IPS-18c (cell line): ENCODE results near the gene RASAL2.
A peak's percentile ranks its signal among the peaks of the same experiment; 100 is the strongest.
"Not testable (repeated sequence)": the region's sequence is repeated elsewhere in the genome, so short reads cannot be mapped to it uniquely, and the experiment has no call there.

Experiments used
- H3K4me3 ChIP-seq: 2 replicates; pipeline ENCODE4 v1.7.0; 2013; ENCODE audit warnings: low read depth, mild to moderate bottlenecking, low read length, moderate library complexity; ENCODE audit not compliant: insufficient read depth
- H3K9me3 ChIP-seq: one replicate; pipeline ENCODE4 v1.6.1; 2013; ENCODE audit warnings: mild to moderate bottlenecking, low read length, moderate library complexity; ENCODE audit not compliant: control insufficient read depth, insufficient read depth

RASAL2 gene

DNA sequence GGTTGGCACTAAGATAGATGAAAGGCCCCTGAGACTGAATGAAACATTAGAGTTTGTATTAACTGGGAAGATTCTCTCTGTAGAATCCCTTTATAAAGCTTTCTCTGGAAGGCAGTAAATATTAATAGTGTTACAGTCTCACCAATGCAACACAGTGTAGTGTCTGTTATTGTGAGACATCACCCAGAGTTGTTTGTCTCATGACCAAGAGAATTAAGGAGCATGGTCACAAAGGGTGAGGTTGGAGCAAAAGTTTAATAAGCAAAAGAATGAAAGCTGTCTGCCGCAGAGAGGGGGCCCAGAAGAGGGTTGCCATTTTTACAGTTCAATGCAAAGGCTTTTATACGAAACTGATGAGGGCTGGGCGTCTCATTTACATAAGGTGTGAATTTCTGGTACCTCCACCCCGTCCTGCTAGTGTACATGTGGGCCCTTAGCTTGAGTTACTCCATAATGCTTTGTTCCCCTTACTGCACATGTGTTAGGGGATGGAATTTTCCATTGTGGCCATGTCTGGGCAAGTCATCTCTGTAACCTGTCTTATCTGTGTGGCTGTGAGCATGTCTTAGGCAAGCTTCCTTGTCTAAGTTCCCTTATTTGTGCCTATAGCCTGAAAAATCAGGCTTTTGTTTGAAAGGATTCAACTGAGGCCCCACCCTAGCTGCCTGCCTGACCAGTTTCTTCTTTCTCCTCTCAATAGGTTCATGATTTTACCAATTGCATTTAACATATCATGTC lies 184.1 kb downstream of the RASAL2 start:
- no peaks in the 10 kb centered on the region for H3K9me3 ChIP-seq
- no peak overlapping the region for H3K4me3 ChIP-seq

GRCh38 chr1:178278916-178279686 lies 185.2 kb downstream of the RASAL2 start:
- no peaks in the 10 kb centered on the region for H3K9me3 ChIP-seq

GRCh38 chr1:178282949-178283367 lies 189.1 kb downstream of the RASAL2 start:
- Histone ChIP-seq H3K9me3 (no peaks in the 10 kb centered on the region), H3K4me3 (no peak overlapping the region)

More at GRCh38 chr1:178278916-178279686, 185.2 kb downstream of the RASAL2 start:
- no peak overlapping the region for H3K4me3 ChIP-seq

- no peak overlapping the region for H3K4me3 ChIP-seq
- no peaks in the 10 kb centered on the region for H3K9me3 ChIP-seq
Measured at GRCh38 chr1:178283409-178283808, 189.5 kb downstream of the RASAL2 start.

DNA sequence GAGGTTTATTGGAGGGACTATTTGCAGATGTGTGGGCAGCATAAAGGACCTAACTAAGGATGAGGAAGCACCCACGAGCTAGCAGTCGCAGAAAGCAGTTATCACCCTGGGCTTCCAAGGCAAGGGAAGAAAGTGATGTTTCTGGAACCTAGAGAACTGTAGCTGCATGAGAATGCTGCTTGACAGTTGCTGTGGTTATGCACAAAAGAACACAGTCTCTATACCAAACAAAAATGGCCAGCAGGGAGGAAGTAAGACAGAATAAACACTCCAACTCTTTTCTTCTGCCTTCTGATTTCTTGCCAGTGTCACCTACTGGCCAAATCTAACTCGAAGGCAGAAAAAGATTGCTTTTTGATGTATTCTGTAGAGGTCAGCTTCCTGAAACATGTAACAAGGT lies 190.2 kb downstream of the RASAL2 start:
- no peaks in the 10 kb centered on the region for H3K9me3 ChIP-seq
- H3K4me3 ChIP-seq: no peak overlapping the region

DNA sequence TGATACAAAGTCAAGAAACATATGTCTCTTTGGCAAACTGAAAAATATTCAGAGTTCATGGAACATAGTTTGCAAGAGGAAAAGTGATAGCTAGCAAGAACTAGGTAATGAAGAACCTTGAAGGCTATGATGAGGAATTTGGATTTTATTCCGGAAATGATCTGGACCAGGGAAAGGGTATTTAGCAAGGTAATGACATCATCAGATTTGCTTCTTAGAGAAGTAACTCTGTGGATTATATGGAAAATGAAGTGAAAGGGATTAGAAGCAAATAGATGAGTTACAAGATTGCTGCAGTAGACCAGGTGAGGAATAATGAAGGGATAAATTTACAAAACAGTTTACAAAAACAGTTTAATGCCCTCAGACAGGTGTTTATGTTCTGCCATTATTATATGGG lies 197.3 kb downstream of the RASAL2 start:
- H3K9me3 ChIP-seq: no peaks in the 10 kb centered on the region
- H3K4me3 ChIP-seq: no peak overlapping the region

DNA sequence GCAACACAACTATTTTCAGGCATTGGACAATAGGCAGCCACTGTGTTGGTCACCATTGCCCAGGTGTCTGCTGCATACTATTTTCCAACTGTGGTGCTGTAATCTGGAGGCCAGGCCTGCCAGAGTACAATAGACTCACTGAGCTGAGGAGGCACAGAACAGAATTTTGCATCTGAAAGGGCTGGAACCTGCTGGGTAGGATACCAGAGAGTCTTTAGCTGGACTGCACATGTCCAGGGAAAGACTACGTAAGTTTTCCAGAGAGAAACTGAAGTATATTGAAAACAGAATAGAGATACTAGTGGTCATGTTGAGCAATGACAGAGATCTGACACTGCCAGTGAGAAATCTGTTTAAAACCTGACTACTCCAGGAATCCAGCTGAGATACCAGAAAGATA lies 200.8 kb downstream of the RASAL2 start:
- H3K9me3 ChIP-seq: no peaks in the 10 kb centered on the region
- H3K4me3 ChIP-seq: no peak overlapping the region

GRCh38 chr1:178300352-178300699 lies 206.4 kb downstream of the RASAL2 start:
- no peaks in the 10 kb centered on the region for H3K9me3 ChIP-seq
- H3K4me3 ChIP-seq: no peak overlapping the region

DNA sequence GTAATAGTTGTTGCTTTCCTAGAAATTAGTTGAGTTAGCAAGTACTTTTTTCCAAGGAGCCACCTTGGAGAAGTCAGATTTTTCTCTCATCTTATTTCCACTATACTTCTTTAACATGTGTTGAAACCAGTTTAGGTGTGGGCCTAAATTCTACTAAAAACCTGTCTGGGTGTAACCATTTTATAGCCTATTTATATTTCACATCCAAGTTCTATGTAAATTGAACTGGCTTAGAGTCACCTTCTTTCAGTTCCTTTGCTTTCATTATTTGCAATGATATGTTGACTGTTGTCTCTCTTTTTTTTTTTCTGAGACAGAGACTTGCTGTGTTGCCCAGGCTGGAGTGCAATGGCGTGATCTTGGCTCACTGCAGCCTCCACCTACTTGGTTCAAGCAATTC lies 207.2 kb downstream of the RASAL2 start:
- Histone ChIP-seq H3K4me3 (no peak overlapping the region), H3K9me3 (no peaks in the 10 kb centered on the region)

DNA sequence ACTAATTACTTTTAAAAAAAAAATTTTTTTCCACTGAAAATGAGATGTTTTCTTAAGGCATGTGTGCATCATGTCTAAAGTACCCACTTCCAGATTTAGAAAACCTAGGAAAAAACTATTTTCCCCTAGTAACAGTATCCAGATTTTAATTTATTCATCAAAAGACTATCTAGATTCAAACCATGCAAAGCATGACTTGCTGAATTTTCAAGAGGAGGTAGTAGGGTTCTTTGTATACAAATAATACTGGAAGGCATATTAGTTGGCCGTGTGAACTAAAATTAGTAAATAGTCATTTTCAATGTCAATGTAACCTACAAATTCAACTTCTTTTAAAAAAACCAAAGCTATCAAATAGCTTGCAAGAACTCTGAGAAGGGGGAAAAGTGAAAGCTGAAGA lies 213.4 kb downstream of the RASAL2 start:
- no peak overlapping the region for H3K4me3 ChIP-seq
- no peaks in the 10 kb centered on the region for H3K9me3 ChIP-seq

GRCh38 chr1:178308438-178308837 lies 214.5 kb downstream of the RASAL2 start:
- no peak overlapping the region for H3K4me3 ChIP-seq
- no peaks in the 10 kb centered on the region for H3K9me3 ChIP-seq

DNA sequence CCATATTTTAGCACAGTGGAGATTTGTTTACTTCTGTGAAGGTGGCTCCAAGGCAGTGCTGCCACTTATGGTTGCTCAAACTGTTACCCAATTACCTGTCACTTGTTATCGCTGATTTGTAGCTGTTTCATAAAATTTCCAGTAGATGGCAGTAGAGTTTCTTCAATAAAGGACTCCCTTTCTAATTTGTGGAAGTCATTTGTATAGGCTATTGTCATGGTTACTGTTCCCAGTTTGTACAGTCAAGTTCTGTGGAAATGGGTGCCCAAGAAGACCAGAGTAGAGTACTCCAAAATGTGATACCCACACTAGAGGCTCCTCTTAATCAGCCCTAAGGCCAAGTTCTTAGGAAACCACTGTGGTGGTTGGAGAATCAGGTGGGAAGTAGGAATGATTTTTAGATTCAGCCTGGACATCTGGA lies 216.8 kb downstream of the RASAL2 start:
- H3K9me3 ChIP-seq: no peaks in the 10 kb centered on the region
- no peak overlapping the region for H3K4me3 ChIP-seq

DNA sequence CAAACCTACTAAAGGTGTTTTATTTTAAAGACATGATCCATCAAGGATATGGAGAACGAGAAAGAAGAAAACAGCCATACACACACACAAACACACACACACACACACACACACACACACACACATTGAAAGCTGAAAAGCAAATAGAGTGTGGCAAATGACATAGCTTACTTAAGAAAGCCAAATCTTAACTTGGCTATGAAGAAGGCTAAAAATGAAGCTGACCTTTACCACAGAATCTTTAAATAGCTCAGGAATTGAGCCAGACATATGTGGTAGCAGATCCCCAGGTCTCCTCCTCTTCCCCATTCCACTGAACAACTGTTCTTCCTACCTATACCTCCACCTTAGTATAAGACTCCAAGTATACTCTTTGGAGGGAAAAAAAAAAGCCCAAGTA lies 217.3 kb downstream of the RASAL2 start:
- H3K9me3 ChIP-seq: no peaks in the 10 kb centered on the region
- no peak overlapping the region for H3K4me3 ChIP-seq

DNA sequence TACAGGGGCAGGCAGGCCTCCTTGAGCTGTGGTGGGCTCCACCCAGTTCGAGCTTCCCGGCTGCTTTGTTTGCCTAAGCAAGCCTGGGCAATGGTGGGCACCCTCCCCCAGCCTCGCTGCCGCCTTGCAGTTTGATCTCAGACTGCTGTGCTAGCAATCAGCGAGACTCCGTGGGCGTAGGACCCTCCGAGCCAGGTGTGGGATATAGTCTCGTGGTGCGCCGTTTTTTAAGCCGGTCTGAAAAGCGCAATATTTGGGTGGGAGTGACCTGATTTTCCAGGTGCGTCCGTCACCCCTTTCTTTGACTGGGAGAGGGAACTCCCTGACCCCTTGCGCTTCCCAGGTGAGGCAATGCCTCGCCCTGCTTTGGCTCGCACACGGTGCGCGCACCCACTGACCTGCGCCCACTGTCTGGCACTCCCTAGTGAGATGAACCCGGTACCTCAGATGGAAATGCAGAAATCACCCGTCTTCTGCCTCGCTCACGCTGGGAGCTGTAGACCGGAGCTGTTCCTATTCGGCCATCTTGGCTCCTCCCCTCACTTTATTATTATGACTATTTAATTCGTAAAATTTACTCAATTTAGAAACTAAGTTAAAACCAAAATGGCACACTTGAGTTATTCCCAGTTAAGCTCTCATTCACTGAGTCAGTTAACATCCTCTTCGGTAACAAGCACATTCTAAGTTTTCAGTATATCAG lies 226.5 kb downstream of the RASAL2 start:
- H3K9me3 ChIP-seq: not testable (repeated sequence)
- peak overlapping the region; percentile 31; the same call in 1 of the 2 replicates for H3K4me3 ChIP-seq

DNA sequence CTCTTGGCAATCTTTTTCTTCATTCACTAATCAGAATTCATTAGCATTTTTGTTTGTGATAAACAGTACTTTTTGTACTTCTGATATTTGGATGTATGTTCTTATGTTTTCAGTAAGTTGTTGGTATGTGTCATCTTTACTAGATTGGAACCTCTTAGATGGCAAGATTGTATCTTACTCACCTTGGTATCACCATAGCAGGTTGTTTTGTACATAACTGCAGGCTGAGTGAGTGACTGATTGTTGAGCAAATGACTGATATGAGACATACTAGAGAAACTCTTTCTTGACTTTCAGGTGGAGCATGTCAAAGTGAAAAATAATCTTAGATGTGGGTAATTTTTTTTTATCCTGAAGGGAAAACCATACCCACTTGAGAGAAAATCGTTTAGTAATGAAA lies 229.2 kb downstream of the RASAL2 start:
- no peaks in the 10 kb centered on the region for H3K9me3 ChIP-seq

GRCh38 chr1:178324003-178324402 lies 230.1 kb downstream of the RASAL2 start:
- no peak overlapping the region for H3K4me3 ChIP-seq
- no peaks in the 10 kb centered on the region for H3K9me3 ChIP-seq

More for the DNA sequence above, 229.2 kb downstream of the RASAL2 start:
- H3K4me3 ChIP-seq: no peak overlapping the region

- no peak overlapping the region for H3K4me3 ChIP-seq
- no peaks in the 10 kb centered on the region for H3K9me3 ChIP-seq
Measured at GRCh38 chr1:178328728-178329127, 234.8 kb downstream of the RASAL2 start.

- Histone ChIP-seq H3K4me3 (no peak overlapping the region), H3K9me3 (no peaks in the 10 kb centered on the region)
Measured at GRCh38 chr1:178330153-178330552, 236.2 kb downstream of the RASAL2 start.
